Sigmoid colon (tissue), 7 donors: ENCODE results near the gene TNFAIP2. TPM values are rescaled to one million over a fixed set of nuclear protein-coding genes. Genes with fewer than 3 reads are reported as not detected.

Experiments used
- DNase-seq: peaks from one replicate; pipeline ENCODE4 v3.0.0-alpha.2; 2019
- H3K27ac ChIP-seq, 4 donors: fragments of 200-600 bp; sonication (generic); one replicate each; pipeline ENCODE4 v1.5.1; 2016 to 2019; ENCODE audit warnings: mild to moderate bottlenecking in 1 of 4
- H3K27me3 ChIP-seq, 3 donors: fragments of 200-600 bp; sonication (generic); one replicate each; pipeline ENCODE4 v1.5.1; 2019; ENCODE audit warnings: mild to moderate bottlenecking in 1 of 3
- H3K36me3 ChIP-seq, 4 donors: fragments of 200-600 bp; sonication (generic); one replicate each; pipeline ENCODE4 v1.5.1; 2016 to 2019
- H3K4me1 ChIP-seq, 4 donors: fragments of 200-600 bp; sonication (generic); one replicate each; pipeline ENCODE4 v1.5.1; 2017 to 2019
- H3K4me3 ChIP-seq, 4 donors: fragments of 200-600 bp; sonication (generic); one replicate each; pipeline ENCODE4 v1.5.1; 2017 to 2019; ENCODE audit warnings: mild to moderate bottlenecking in 2 of 4, moderate library complexity in 1 of 4
- H3K9me3 ChIP-seq, 4 donors: fragments of 200-600 bp in 3 of 4; sonication (generic) in 3 of 4; one replicate each; pipeline versions ENCODE4 v1.5.1 to v1.6.1; 2013 to 2019
- EP300 ChIP-seq, 4 donors: sonication (generic); formaldehyde crosslinking; IDR thresholded peaks; one replicate each; pipeline ENCODE4 v1.6.1; 2017; ENCODE audit warnings: antibody characterized with exemption in 4 of 4
- POLR2A ChIP-seq, 2 donors: fragments of 450-650 bp; IDR thresholded peaks; one replicate each; pipeline ENCODE4 v1.6.1; 2016; ENCODE audit warnings: antibody characterized with exemption in 2 of 2, mild to moderate bottlenecking in 2 of 2, moderate library complexity in 2 of 2
- POLR2AphosphoS5 ChIP-seq, 4 donors: sonication (generic); formaldehyde crosslinking; IDR thresholded peaks; one replicate each; pipeline ENCODE4 v1.6.1; 2017; ENCODE audit warnings: antibody characterized with exemption in 4 of 4
- WGBS, 2 donors: extraction: QIAGEN DNeasy Blood & Tissue Kit; methylation state at CpG; one replicate each; pipeline ENCODE4 v1.1.7; 2013; 5-methylcytosine and 5-hydroxymethylcytosine counted together
- intact Hi-C: fragments of 100-400 bp; cut with DNase I; formaldehyde crosslinking; loops from one replicate; pipeline ENCODE4 v1.15.1; 2023
- polyA plus RNA-seq, 3 donors: library from polyadenylated mRNA; stranded (reverse); fragments of 200-250 nt; gene quantifications; one replicate each; pipeline ENCODE4 v1.2.3, GENCODE V29; 2013
- total RNA-seq, 4 donors: library from RNA; depleted of rRNA; stranded (reverse); fragments of >200 nt; gene quantifications; one replicate each; pipeline ENCODE4 v1.1.0, GENCODE V29; 2016
- TF ChIP-seq, protein P1 (sequence below), 4 experiments: fragments of 450-650 bp in 3 of 4; fragments of 200-600 bp in 1 of 4; IDR thresholded peaks; one replicate each; pipeline ENCODE4 v1.5.1; 2016 to 2019; ENCODE audit warnings: antibody characterized with exemption in 4 of 4, mild to moderate bottlenecking in 3 of 4, moderate library complexity in 2 of 4
- donor health status: healthy with polysubstance abuse.
- donor health status: Bipolar disorder and iron deficiency.
- donor health status: healthy.

Gene TNFAIP2
- total and polyA plus RNA-seq, 7 donors: 11.8 to 68.0 (median 33.5) TPM

DNA sequence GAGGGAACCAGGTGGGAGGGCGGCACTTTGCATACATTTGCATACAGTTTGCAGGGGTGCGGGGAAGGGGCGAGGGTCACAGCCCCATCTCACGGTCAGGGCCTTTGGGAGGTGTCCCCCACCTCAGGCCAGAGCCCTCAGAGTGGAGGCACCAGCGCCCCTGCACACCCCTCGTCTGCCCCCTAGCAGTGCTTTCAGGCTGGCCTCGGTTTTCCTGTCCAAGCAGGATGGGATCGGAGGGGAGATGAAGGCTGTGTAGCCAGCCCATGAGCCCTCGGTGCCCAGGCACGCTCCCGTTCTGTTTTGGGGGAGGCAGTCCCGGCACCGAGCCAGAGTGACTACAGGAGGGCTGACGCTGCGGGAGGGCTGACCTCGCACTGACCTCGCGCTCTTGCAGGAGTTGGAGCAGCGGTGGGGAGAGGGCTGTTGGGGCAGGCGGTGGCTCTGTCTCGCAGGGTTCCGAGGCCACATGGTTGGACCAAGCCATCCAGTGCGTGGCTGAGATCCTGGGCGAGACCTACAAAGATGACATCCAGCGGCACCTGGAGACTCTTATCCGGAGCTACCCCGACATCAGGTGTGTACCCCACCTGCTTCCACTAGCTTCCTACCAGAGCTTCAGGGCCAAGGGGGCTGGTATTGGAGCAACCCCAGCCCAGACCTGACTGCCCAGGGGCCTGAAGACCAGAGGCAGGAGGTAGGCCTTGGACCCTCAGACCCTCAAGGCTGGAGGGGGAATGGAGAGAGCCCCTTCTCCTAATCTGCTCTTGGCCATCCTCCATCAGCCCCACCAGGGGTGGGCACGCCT is 15.1 kb upstream of the TNFAIP2 start:
- 87 to 89% methylated on average over 28 of the region's 28 CpGs for whole genome bisulfite sequencing, 2 donors
- no peak for DNase-seq
- intact Hi-C loops: no loop called here

DNA sequence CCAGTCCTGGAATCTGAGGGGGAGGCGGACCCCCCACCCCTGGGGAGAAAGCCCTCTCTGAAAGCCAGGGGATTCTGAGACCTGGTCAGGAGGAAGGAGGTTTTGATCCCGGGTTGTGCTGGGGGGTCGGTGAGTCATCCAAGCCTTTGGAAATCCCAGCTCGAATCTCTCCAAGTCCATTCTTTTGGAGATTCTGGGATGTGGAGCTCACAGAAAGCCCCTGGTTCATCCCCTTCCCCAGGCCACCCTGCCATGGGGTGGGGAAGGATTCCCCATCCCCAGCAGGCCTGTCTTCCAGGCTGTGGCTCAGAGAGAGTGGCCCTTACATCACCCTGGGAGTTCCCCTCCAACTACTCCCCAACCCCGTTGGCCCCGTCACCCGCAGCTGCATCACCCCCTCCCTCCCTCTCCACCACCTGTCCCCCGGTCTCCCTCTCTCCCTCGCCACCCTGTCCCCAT is 14.5 kb upstream of the TNFAIP2 start:
- DNase-seq: no peak
- WGBS, 2 donors: 43 to 45% methylated on average over 9 of the region's 9 CpGs
- peaks cover 0 to 41% (median 34%) of the 10 kb centered on the region in 4 donors for H3K4me1 ChIP-seq
- no peak overlapping the region for H3K4me3 ChIP-seq
- TF ChIP-seq EP300 (IDR thresholded peaks at IDR 0.05): no peak
- TF ChIP-seq, protein P1, sequence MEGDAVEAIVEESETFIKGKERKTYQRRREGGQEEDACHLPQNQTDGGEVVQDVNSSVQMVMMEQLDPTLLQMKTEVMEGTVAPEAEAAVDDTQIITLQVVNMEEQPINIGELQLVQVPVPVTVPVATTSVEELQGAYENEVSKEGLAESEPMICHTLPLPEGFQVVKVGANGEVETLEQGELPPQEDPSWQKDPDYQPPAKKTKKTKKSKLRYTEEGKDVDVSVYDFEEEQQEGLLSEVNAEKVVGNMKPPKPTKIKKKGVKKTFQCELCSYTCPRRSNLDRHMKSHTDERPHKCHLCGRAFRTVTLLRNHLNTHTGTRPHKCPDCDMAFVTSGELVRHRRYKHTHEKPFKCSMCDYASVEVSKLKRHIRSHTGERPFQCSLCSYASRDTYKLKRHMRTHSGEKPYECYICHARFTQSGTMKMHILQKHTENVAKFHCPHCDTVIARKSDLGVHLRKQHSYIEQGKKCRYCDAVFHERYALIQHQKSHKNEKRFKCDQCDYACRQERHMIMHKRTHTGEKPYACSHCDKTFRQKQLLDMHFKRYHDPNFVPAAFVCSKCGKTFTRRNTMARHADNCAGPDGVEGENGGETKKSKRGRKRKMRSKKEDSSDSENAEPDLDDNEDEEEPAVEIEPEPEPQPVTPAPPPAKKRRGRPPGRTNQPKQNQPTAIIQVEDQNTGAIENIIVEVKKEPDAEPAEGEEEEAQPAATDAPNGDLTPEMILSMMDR (IDR thresholded peaks at IDR 0.05): no peak
- no peak for TF ChIP-seq POLR2A (IDR thresholded peaks at IDR 0.05)
- no peak for TF ChIP-seq POLR2AphosphoS5 (IDR thresholded peaks at IDR 0.05)
- peak overlapping the region in 3 of 4 donors; percentile 14 to 31 (median 20) for H3K27ac ChIP-seq
- no peaks in the 10 kb centered on the region for H3K36me3 ChIP-seq
- H3K9me3 ChIP-seq: no peaks in the 10 kb centered on the region
- intact Hi-C loops: no loop called here
- peaks cover 11 to 37% (median 11%) of the 10 kb centered on the region in 3 donors for H3K27me3 ChIP-seq

More for the DNA sequence above, 15.1 kb upstream of the TNFAIP2 start:
- Histone ChIP-seq H3K27ac (peak overlapping the region in 3 of 4 donors; percentile 14 to 31 (median 20)), H3K27me3 (peaks cover 15 to 43% (median 17%) of the 10 kb centered on the region in 3 donors), H3K9me3 (no peaks in the 10 kb centered on the region), H3K36me3 (no peaks in the 10 kb centered on the region), H3K4me3 (no peak overlapping the region), H3K4me1 (peaks cover 0 to 48% (median 40%) of the 10 kb centered on the region in 4 donors)
- TF ChIP-seq, protein P1 (IDR thresholded peaks at IDR 0.05): no peak
- no peak for TF ChIP-seq POLR2A (IDR thresholded peaks at IDR 0.05)
- TF ChIP-seq POLR2AphosphoS5 (IDR thresholded peaks at IDR 0.05): no peak
- no peak for TF ChIP-seq EP300 (IDR thresholded peaks at IDR 0.05)

DNA sequence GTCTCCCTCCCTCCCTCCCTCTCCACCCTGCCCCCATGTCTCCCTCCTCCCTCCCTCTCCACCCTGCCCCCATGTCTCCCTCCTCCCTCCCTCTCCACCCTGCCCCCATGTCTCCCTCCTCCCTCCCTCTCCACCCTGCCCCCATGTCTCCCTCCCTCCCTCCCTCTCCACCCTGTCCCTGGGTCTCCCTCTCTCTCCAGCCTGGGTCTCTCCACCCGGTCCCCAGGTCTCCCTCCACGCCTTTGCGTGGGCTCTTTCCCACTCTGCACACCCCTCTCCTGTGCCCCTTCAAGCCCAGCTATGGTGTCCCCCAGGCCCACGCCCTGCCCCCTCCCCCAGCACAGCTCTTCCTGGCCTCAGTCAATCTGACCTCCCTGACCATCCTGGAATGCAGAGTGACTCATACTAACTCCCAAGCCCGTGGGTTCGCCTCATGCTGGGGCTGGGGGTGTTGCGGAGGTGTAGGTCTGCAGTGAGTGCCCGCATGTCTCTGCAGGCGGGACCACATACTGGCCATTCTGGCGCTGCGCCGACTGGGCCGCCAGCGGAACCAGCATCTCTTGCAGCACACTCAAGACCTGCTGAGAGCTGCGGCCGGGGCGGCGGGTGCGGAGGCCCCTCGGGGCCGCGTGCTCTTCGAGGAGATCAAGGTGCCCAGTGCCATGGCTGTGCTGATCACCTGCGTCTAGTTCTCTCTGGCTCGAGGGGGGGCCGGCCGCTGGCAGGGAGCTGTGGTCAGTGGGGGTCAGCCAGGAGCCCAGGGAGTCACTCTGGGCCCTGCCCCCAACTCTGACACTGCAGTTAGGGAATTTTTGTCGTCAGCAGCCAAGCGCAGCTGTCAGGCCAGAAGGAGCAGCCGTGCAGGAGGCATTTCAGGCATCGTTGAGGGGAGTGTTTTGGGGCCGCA is 13.5 kb upstream of the TNFAIP2 start:
- no peak for DNase-seq
- H3K27me3 ChIP-seq: peaks cover under 1 to 27% (median 1%) of the 10 kb centered on the region in 3 donors
- H3K27ac ChIP-seq: peak overlapping the region; percentile 36 to 59 (median 54)
- H3K9me3 ChIP-seq: no peaks in the 10 kb centered on the region
- H3K4me1 ChIP-seq: peaks cover 0 to 31% (median 25%) of the 10 kb centered on the region in 4 donors
- no peak overlapping the region for H3K4me3 ChIP-seq
- 76 to 80% methylated on average over 32 of the region's 32 CpGs for WGBS, 2 donors
- no peaks in the 10 kb centered on the region for H3K36me3 ChIP-seq
- TF ChIP-seq, protein P1 (IDR thresholded peaks at IDR 0.05): no peak
- TF ChIP-seq POLR2AphosphoS5 (IDR thresholded peaks at IDR 0.05): peak in 1 of 4 donors; percentile 18
- intact Hi-C loops: no loop called here

DNA sequence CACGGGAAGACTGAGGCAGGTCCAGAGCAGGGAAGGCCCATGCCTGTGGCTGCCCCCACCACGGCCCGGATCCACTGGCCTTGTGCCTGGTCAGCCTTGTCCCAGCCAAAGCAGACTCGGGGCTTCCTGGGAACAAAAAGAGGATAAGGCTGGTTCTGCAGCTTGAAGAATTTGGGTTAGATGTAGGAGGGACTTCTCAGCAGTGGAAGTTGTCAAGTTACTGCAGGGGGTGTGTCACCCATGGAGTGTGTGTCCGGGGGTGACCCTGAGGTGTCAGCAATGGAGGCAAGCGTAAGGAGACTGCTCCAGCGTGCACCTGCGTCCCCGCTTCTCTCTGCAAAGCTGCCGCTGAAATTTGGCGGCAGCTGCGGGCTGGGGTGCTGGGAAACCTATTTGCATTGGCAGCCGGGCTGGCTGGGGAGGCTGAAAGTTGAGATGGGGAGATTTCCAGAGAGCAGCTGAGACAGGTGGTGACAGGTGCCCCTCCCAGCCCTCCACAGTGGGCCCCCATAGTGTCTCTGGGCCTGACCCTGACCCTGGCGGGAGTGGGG is 12.5 kb upstream of the TNFAIP2 start:
- Histone ChIP-seq H3K27ac (peak overlapping the region; percentile 36 to 59 (median 54)), H3K36me3 (no peaks in the 10 kb centered on the region), H3K4me1 (peaks cover 0 to 26% (median 18%) of the 10 kb centered on the region in 4 donors), H3K4me3 (no peak overlapping the region), H3K27me3 (peaks cover 0 to 20% (median 0%) of the 10 kb centered on the region in 3 donors), H3K9me3 (no peaks in the 10 kb centered on the region)
- intact Hi-C loops: no loop called here
- WGBS, 2 donors: 78 to 79% methylated on average over 14 of the region's 14 CpGs
- DNase-seq: no peak
- TF ChIP-seq POLR2A (IDR thresholded peaks at IDR 0.05): no peak
- TF ChIP-seq, protein P1 (IDR thresholded peaks at IDR 0.05): no peak
- no peak for TF ChIP-seq POLR2AphosphoS5 (IDR thresholded peaks at IDR 0.05)
- no peak for TF ChIP-seq EP300 (IDR thresholded peaks at IDR 0.05)
